Keratinocyte (primary cell): ENCODE measurements around the gene ADAMTSL1. TPM values are rescaled to one million over a fixed set of nuclear protein-coding genes. Genes with fewer than 3 reads are reported as not detected.

Source experiments
- DNase-seq: peaks from one replicate; pipeline ENCODE4 v3.0.0-alpha.2; 2011; ENCODE audit warnings: low read depth, missing footprints, low spot score
- FAIRE-seq: peaks from 2 replicates; lab custom pipeline; 2011; peaks lifted over from hg19 to GRCh38; lab: Jason Lieb, UNC
- H2AFZ ChIP-seq: 2 replicates; pipeline ENCODE4 v1.6.0; 2012; ENCODE audit warnings: low read length, control low read depth, inconsistent platforms; ENCODE audit not compliant: control insufficient read depth
- H3K27ac ChIP-seq: 2 replicates; pipeline ENCODE4 v1.5.1; 2011; ENCODE audit warnings: low read length; ENCODE audit not compliant: control insufficient read depth, insufficient read depth
- H3K27me3 ChIP-seq: 3 replicates; pipeline ENCODE4 v1.6.0; 2011; ENCODE audit warnings: low read length; ENCODE audit not compliant: control insufficient read depth, insufficient read depth; ENCODE audit errors: extremely low read depth
- H3K36me3 ChIP-seq, 2 experiments: 2 replicates in 1 of 2; 3 replicates in 1 of 2; pipeline ENCODE4 v1.5.1; 2011; ENCODE audit warnings: low read length in 2 of 2, mild to moderate bottlenecking in 1 of 2; ENCODE audit not compliant: control insufficient read depth in 2 of 2, insufficient read depth in 2 of 2; ENCODE audit errors: extremely low read depth in 1 of 2
- H3K4me1 ChIP-seq: 3 replicates; pipeline ENCODE4 v1.5.1; 2011; ENCODE audit warnings: low read length; ENCODE audit not compliant: control insufficient read depth, insufficient read depth; ENCODE audit errors: extremely low read depth
- H3K4me2 ChIP-seq: 3 replicates; pipeline ENCODE4 v1.6.0; 2011; ENCODE audit warnings: low read depth, low read length; ENCODE audit not compliant: control insufficient read depth, insufficient read depth; ENCODE audit errors: extremely low read depth
- H3K4me3 ChIP-seq, 3 experiments: fragments of 200-600 bp in 1 of 3; sonication (generic) in 1 of 3; 2 replicates in 2 of 3; 3 replicates in 1 of 3; pipeline ENCODE4 v1.5.1; 2011 to 2016; ENCODE audit warnings: low read length in 3 of 3, mild to moderate bottlenecking in 3 of 3, control low read depth in 2 of 3, inconsistent platforms in 1 of 3, low read depth in 1 of 3, mixed read lengths in 1 of 3, mixed run types in 1 of 3, moderate library complexity in 1 of 3; ENCODE audit not compliant: control insufficient read depth in 2 of 3, insufficient read depth in 2 of 3; ENCODE audit errors: extremely low read depth in 1 of 3
- H3K79me2 ChIP-seq: 2 replicates; pipeline ENCODE4 v1.6.0; 2012; ENCODE audit warnings: low read length; ENCODE audit not compliant: control insufficient read depth, insufficient read depth
- H3K9ac ChIP-seq: 3 replicates; pipeline ENCODE4 v1.6.0; 2011; ENCODE audit warnings: low read length; ENCODE audit not compliant: control insufficient read depth, insufficient read depth; ENCODE audit errors: extremely low read depth
- H3K9me1 ChIP-seq: 3 replicates; pipeline ENCODE4 v1.6.0; 2011; ENCODE audit warnings: low read length; ENCODE audit not compliant: control insufficient read depth, insufficient read depth; ENCODE audit errors: extremely low read depth
- H3K9me3 ChIP-seq: 2 replicates; pipeline ENCODE4 v1.5.1; 2012; ENCODE audit warnings: low read depth, low read length; ENCODE audit not compliant: control insufficient read depth
- H4K20me1 ChIP-seq: 3 replicates; pipeline ENCODE4 v1.6.0; 2011; ENCODE audit warnings: low read length; ENCODE audit not compliant: control insufficient read depth, insufficient read depth; ENCODE audit errors: extremely low read depth
- CTCF ChIP-seq, 3 experiments: IDR thresholded peaks in 1 of 3; conservative IDR thresholded peaks in 1 of 3; optimal IDR thresholded peaks in 1 of 3; 2 replicates in 2 of 3; 3 replicates in 1 of 3; pipeline versions ENCODE3 to v1.5.1; 2011; ENCODE audit warnings: low read length in 3 of 3, mild to moderate bottlenecking in 3 of 3, moderate library complexity in 2 of 3, control low read depth in 1 of 3, inconsistent platforms in 1 of 3; ENCODE audit not compliant: insufficient read depth in 2 of 3; ENCODE audit errors: extremely low read depth in 1 of 3
- EZH2 ChIP-seq: IDR thresholded peaks from one replicate; pipeline ENCODE4 v1.6.1; 2012; ENCODE audit warnings: inconsistent platforms, mild to moderate bottlenecking, low read length, moderate library complexity
- dilution Hi-C: fragments of 300-500 bp; cut with MboI; formaldehyde crosslinking; loops from one replicate; pipeline ENCODE4 v1.7.0; 2020; ENCODE audit warnings: low sequenced_read_pairs; ENCODE audit not compliant: extremely low pct_ligation_motif_present
- polyA plus RNA-seq, 5 experiments: library from polyadenylated mRNA; depleted of rRNA in 3 of 5; stranded (reverse) in 3 of 5; stranded (forward) in 1 of 5; unstranded in 1 of 5; fragments of >200 nt; gene quantifications; 1 replicate in 1 of 5; 2 replicates in 3 of 5; 3 replicates in 1 of 5; pipeline versions ENCODE4 v1.2.1 to v1.2.3, GENCODE V29; 2011 to 2012; ENCODE audit warnings: missing spikeins in 2 of 5, low read depth in 1 of 5, low replicate concordance in 1 of 5

Gene ADAMTSL1
- polyA plus RNA-seq, 1 donor (not counting 4 experiments of a cell fraction or from before 2014, with no cell fraction given), result 1.1 TPM

- Histone ChIP-seq H3K4me3 (no peak overlapping the region), H3K4me1 (no peaks in the 10 kb centered on the region), H3K9ac (no peak overlapping the region), H3K79me2 (no peaks in the 10 kb centered on the region), H3K9me1 (no peaks in the 10 kb centered on the region), H3K36me3 (no peaks in the 10 kb centered on the region), H2AFZ (no peak overlapping the region), H4K20me1 (no peaks in the 10 kb centered on the region), H3K27me3 (no peaks in the 10 kb centered on the region), H3K9me3 (no peaks in the 10 kb centered on the region), H3K4me2 (no peak overlapping the region), H3K27ac (no peak overlapping the region)
- no peak for TF ChIP-seq EZH2
- no peak for TF ChIP-seq CTCF (optimal IDR thresholded peaks at IDR 0.05 in 1 of 3, IDR thresholded peaks at IDR 0.05 in 1 of 3, conservative IDR thresholded peaks at IDR 0.05 in 1 of 3; ENCODE audit: extremely low read depth in 1 of 3, insufficient read depth in 2 of 3, low read length in 3 of 3)
- FAIRE-seq (no peak), DNase-seq (no peak)
- dilution Hi-C loops, result no loop called here
Measured at GRCh38 chr9:18829066-18829465, 355.1 kb downstream of the ADAMTSL1 start.

- no peak overlapping the region for H3K4me2 ChIP-seq
- dilution Hi-C loops, result no loop called here
- no peak for FAIRE-seq
Measured at GRCh38 chr9:18829873-18830272, 355.9 kb downstream of the ADAMTSL1 start.

More at GRCh38 chr9:18829873-18830272, 355.9 kb downstream of the ADAMTSL1 start:
- DNase-seq, result no peak
- Histone ChIP-seq H3K4me3 (no peak overlapping the region), H3K9me1 (no peaks in the 10 kb centered on the region), H4K20me1 (no peaks in the 10 kb centered on the region), H3K27ac (no peak overlapping the region), H3K9me3 (no peaks in the 10 kb centered on the region), H3K4me1 (no peaks in the 10 kb centered on the region), H3K36me3 (no peaks in the 10 kb centered on the region), H3K27me3 (no peaks in the 10 kb centered on the region), H2AFZ (no peak overlapping the region), H3K9ac (no peak overlapping the region), H3K79me2 (no peaks in the 10 kb centered on the region)
- TF ChIP-seq EZH2 (no peak), CTCF (optimal IDR thresholded peaks at IDR 0.05 in 1 of 3, IDR thresholded peaks at IDR 0.05 in 1 of 3, conservative IDR thresholded peaks at IDR 0.05 in 1 of 3; ENCODE audit: extremely low read depth in 1 of 3, insufficient read depth in 2 of 3, low read length in 3 of 3) (no peak)
